Measurements from ENCODE around the gene TNFRSF1B. TPM values are rescaled to one million over a fixed set of nuclear protein-coding genes. Genes with fewer than 3 reads are reported as not detected.

The TNFRSF1B gene
- total RNA-seq, 6 donors from 2014 or later = 28.3 to 113 (median 58.5) TPM

GRCh38 chr1:12125422-12126355 is 41.1 kb upstream of the TNFRSF1B start:
- H3K4me1 ChIP-seq = peaks cover 16 to 20% (median 19%) of the 10 kb centered on the region in 4 donors
- peak; percentile 19 to 56 for ATAC-seq (ENCODE audit: low FRiP score in 2 of 2)
- H3K9me3 ChIP-seq = no peaks in the 10 kb centered on the region
- no peaks in the 10 kb centered on the region for H3K36me3 ChIP-seq
- H3K27ac ChIP-seq = peak overlapping the region; percentile 46 to 76 (median 74)
- H3K4me3 ChIP-seq = peak overlapping the region in 2 of 4 donors; percentile 11 to 24
- TF ChIP-seq POLR2AphosphoS5 (IDR thresholded peaks at IDR 0.05) (no peak), POLR2A (IDR thresholded peaks at IDR 0.05) (no peak), EP300 (IDR thresholded peaks at IDR 0.05) (no peak)
- TF ChIP-seq, protein P1, sequence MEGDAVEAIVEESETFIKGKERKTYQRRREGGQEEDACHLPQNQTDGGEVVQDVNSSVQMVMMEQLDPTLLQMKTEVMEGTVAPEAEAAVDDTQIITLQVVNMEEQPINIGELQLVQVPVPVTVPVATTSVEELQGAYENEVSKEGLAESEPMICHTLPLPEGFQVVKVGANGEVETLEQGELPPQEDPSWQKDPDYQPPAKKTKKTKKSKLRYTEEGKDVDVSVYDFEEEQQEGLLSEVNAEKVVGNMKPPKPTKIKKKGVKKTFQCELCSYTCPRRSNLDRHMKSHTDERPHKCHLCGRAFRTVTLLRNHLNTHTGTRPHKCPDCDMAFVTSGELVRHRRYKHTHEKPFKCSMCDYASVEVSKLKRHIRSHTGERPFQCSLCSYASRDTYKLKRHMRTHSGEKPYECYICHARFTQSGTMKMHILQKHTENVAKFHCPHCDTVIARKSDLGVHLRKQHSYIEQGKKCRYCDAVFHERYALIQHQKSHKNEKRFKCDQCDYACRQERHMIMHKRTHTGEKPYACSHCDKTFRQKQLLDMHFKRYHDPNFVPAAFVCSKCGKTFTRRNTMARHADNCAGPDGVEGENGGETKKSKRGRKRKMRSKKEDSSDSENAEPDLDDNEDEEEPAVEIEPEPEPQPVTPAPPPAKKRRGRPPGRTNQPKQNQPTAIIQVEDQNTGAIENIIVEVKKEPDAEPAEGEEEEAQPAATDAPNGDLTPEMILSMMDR (IDR thresholded peaks at IDR 0.05) = no peak
- 69 to 70% methylated on average over 15 to 24 of the region's 24 CpGs for WGBS, 2 donors
- no peaks in the 10 kb centered on the region for H3K27me3 ChIP-seq
- DNase-seq = peak in 1 of 2 donors; percentile 68

DNA sequence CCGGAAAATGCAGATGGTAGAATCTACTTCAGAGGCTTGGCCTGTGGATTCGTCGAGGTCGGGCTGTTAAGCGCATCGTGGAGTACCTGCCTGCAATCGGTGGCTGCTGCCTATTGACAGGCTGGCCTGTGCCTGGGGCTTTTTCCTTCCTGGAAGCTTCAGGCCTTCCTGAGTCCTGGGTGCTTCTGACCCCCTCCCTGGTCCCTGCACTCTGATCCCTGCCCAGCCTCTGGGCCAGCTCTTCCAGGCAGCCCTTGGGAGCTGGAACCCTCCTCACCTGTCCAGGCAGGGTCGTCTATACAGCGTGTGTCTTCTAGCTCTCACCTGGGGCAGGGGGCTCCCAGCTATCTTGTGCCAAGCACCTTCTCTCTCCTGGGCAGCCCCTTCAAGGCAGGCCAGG is 40.0 kb upstream of the TNFRSF1B start:
- TF ChIP-seq EP300 (IDR thresholded peaks at IDR 0.05) (no peak), POLR2A (IDR thresholded peaks at IDR 0.05) (no peak), POLR2AphosphoS5 (IDR thresholded peaks at IDR 0.05) (no peak)
- TF ChIP-seq, protein P1 (IDR thresholded peaks at IDR 0.05) = no peak
- Histone ChIP-seq H3K4me1 (peaks cover 18 to 24% (median 23%) of the 10 kb centered on the region in 4 donors), H3K27ac (no peak overlapping the region), H3K36me3 (no peaks in the 10 kb centered on the region), H3K27me3 (no peaks in the 10 kb centered on the region), H3K9me3 (no peaks in the 10 kb centered on the region), H3K4me3 (no peak overlapping the region)
- ATAC-seq (ENCODE audit: low FRiP score in 2 of 2) (no peak), DNase-seq (no peak)
- WGBS, 2 donors = 85 to 92% methylated on average over 7 to 9 of the region's 9 CpGs

GRCh38 chr1:12127206-12127810 is 39.5 kb upstream of the TNFRSF1B start:
- no peak for TF ChIP-seq POLR2AphosphoS5 (IDR thresholded peaks at IDR 0.05)
- TF ChIP-seq, protein P1 (IDR thresholded peaks at IDR 0.05) = no peak
- no peak for TF ChIP-seq EP300 (IDR thresholded peaks at IDR 0.05)
- TF ChIP-seq POLR2A (IDR thresholded peaks at IDR 0.05) = no peak
- Histone ChIP-seq H3K36me3 (no peaks in the 10 kb centered on the region), H3K9me3 (no peaks in the 10 kb centered on the region), H3K4me1 (peaks cover 23 to 29% (median 29%) of the 10 kb centered on the region in 4 donors), H3K27me3 (no peaks in the 10 kb centered on the region), H3K27ac (no peak overlapping the region), H3K4me3 (no peak overlapping the region)
- DNase-seq (no peak), ATAC-seq (ENCODE audit: low FRiP score in 2 of 2) (no peak)
- 87 to 93% methylated on average over 9 to 10 of the region's 10 CpGs for WGBS, 2 donors

GRCh38 chr1:12128120-12128519 is 38.7 kb upstream of the TNFRSF1B start:
- peaks cover 31 to 37% (median 37%) of the 10 kb centered on the region in 4 donors for H3K4me1 ChIP-seq
- no peak for ATAC-seq (ENCODE audit: low FRiP score in 2 of 2)
- no peak overlapping the region for H3K4me3 ChIP-seq
- TF ChIP-seq POLR2AphosphoS5 (IDR thresholded peaks at IDR 0.05) (no peak), EP300 (IDR thresholded peaks at IDR 0.05) (no peak), POLR2A (IDR thresholded peaks at IDR 0.05) (no peak)
- TF ChIP-seq, protein P1 (IDR thresholded peaks at IDR 0.05) = no peak
- DNase-seq = no peak
- 86 to 87% methylated on average over 14 to 15 of the region's 15 CpGs for WGBS, 2 donors
- no peaks in the 10 kb centered on the region for H3K27me3 ChIP-seq
- no peaks in the 10 kb centered on the region for H3K9me3 ChIP-seq
- no peak overlapping the region for H3K27ac ChIP-seq
- no peaks in the 10 kb centered on the region for H3K36me3 ChIP-seq
